GM21529 (cell line): ENCODE measurements around the gene ROBO1.

Source experiments
- ATAC-seq: cut with Tn5 transposase; IDR thresholded peaks from one replicate; pipeline ENCODE4 v1.9.1; 2021; ENCODE audit not compliant: unreplicated experiment

The ROBO1 gene

DNA sequence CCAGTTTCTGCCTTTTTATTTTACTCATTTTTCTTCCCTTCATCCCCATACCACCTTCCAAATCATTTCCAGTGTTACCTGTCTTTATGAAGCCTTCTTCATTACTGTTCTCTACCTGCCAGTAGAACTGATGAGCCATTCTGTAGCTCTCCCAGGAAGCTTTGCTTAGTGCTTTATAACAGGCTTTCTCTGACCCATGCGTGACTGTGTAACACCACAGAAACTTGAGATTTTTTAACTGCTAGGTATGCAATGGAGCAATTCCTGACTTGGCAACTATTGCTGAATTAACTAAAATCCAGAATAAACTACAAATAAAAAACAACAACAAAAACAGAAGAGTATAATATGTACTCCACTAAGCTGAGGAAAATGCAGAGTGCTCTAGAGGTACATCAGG is 289.2 kb downstream of the ROBO1 start:
- ATAC-seq = no peak

GRCh38 chr3:79477242-79477641 is 290.6 kb downstream of the ROBO1 start:
- ATAC-seq = no peak

GRCh38 chr3:79473993-79474392 is 293.8 kb downstream of the ROBO1 start:
- no peak for ATAC-seq

DNA sequence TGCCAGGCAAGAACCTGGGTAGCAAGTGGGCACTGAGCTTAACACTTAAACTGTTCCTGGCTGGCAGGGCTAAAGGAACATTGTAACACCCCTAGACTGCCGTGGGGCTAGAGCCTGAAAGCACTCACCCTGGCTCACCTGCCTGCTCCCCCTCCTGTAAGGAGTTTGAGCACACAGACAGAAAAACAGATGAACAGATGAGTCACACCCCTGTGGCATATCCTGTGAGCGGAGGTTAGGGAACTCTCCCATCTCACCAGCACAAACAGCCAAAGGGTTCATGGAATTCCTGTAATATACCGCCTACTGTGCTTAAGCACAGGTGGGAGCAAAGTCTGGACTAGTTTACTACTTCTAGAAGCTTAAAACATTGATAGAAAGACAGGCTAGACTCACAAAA is 300.1 kb downstream of the ROBO1 start:
- ATAC-seq = no peak

DNA sequence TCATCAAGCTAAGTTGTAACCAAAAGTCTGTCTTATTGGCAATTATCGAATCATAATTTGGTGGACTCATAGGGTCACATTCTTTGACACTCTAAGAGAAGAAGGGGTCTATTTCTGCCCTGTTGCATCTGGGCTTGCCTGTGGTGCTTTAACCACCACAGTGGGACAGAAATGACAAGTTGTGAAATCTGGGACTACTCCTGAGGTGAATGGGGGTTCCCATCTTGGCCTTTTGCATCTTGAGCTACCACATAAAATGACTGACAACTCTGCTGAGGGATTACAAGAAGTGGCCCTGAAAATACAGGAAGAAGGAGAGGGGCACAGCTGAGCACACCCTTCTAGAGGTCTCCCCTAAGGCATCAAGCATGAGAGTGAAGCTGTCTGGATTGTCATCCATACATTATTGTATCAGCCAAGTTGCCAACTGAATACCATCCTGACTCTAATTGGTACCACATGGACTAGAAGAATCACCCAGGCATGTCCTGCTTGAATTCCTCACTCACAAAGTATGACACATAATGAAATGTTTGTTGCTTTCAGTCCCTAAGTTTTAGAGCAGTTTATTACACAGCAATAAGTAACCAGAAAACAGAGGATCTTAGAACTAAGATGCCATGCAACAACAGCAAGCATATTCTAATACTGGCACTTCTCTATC is 306.5 kb downstream of the ROBO1 start:
- ATAC-seq = no peak

GRCh38 chr3:79453600-79453999 is 314.2 kb downstream of the ROBO1 start:
- ATAC-seq = no peak

- no peak for ATAC-seq
Measured at GRCh38 chr3:79436387-79436786, 331.4 kb downstream of the ROBO1 start.

- no peak for ATAC-seq
Measured at GRCh38 chr3:79427081-79427480, 340.7 kb downstream of the ROBO1 start.

DNA sequence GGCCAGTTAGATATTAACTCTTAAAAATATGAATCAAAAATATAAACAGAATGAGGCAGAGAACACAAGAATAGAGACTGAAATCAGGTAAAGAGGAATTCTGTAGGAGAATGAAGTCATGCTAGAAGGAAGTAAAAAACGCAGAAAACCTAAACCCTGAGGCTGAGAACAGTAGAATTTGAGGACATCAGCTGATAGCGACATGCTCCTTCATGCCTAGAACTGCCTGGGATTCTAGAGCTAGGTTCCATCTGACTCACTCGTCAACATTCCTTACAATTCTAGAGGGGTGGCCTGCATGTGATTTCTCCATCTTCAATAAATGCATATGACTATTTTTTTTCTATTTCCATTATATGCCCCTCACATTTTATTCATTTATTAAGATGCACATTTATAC is 343.0 kb downstream of the ROBO1 start:
- ATAC-seq = no peak

DNA sequence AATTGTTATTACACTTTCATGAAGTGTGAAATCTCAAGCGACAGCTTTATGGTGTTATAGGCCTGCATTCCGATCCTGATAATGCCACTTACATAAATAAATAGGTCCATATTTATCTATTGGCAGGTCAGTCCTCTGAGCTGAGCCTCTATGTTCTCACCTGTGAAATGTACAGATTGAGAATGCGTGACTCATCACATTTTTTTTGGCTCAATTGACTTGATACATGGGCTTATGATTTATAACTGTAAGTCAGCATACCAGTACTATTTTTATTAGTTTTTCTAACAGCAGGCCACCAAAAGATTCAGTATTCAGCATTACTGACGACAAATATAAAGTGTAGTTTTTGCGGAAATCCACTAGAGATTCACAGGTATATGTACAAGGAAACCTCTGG is 344.4 kb downstream of the ROBO1 start:
- no peak for ATAC-seq

- ATAC-seq = no peak
Measured at GRCh38 chr3:79421273-79421672, 346.5 kb downstream of the ROBO1 start.

DNA sequence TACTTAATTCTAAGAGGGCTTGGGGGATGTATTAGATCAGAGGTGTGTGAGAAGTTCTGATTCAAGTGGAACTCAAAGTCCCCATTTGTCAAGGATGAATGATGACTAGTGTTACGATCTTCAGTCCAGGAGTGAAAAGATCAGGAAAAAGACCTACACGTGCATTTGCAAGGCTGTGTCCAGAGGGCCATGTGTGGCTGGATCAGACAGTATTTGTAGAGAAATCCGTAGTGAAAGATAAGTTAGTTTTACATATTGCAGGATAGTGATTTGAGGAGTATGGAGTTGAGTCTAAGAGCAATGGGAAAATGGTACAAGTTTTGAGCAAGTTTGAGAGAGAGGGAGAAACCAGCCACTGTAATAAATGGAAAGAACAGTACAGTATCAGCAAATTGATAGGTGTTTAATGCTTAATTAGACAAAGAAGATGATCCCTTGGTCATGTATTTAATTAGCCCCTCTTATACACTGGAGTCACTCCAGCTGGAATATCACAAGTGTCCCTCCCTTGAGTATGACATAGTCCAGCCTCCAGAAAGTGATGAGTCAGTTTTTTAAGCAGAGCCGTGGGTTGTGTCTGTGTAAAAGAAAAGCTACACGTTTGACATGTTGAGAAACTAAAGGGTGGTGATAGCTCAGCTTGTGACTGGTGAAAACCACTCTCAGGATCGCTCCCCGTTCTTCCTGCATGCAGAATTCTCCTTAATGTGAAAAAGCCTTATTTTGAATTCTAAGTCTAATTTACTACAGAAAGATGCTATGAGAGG is 348.8 kb downstream of the ROBO1 start:
- no peak for ATAC-seq

- ATAC-seq = no peak
Measured at GRCh38 chr3:79415356-79415755, 352.4 kb downstream of the ROBO1 start.

DNA sequence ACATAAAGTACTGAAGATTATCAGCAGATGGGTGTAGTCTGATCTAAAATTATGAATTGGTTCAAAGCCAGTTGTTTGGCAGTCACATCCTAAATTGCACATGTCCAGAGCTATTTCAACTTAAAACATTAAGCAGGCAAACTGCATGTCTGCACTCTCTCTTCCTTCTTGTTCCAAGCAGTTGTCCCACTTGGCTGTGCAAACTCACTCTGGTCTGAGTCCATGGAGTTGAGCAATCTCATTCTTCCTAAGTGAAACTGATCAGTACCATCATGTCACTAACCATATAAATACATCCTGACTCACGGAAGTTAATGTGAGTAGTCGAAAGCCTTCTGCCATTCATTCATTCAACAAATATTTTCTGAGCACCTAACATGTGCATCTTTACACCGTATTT is 353.0 kb downstream of the ROBO1 start:
- ATAC-seq = no peak

GRCh38 chr3:79414035-79414434 is 353.8 kb downstream of the ROBO1 start:
- ATAC-seq = no peak

GRCh38 chr3:79412537-79412936 is 355.3 kb downstream of the ROBO1 start:
- ATAC-seq = no peak

DNA sequence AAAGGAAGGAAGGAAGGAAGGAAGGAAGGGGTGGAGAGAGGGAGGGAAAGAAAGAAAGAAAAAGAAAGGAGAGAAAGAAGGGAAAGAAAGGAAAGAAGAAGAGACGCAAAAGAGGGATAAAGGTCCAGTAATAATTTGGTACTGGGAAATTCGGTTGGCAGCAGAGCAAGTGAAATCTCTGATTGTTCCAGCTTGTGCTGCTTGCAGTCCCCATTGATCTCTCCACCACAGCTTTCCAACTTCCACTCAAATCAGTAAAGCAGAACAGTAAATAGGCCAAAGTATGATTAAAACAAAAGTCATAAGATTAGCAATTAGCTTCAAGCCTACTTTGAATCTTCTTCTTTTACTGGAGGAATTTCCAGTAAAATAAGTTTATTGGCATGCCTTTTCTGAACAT is 357.2 kb downstream of the ROBO1 start:
- no peak for ATAC-seq

DNA sequence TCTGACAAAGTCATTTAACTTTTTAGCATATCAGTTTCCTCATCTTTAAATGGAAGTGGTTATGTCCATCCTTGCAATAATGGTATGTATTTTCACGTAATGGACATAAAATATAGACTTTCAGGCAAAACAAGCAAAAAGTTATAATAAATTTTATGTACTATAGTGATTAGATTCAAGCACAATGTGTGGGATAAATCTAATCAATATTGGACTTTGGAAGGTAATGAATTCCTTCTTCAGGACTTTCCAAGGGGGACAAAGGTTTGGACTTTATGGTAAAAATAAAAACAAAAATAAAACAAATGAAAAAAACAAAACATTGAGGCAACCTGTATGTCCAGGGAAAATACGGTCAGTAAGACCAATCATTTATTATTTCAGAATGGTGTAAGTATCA is 357.7 kb downstream of the ROBO1 start:
- ATAC-seq = no peak

- ATAC-seq = no peak
Measured at GRCh38 chr3:79406175-79406574, 361.6 kb downstream of the ROBO1 start.

DNA sequence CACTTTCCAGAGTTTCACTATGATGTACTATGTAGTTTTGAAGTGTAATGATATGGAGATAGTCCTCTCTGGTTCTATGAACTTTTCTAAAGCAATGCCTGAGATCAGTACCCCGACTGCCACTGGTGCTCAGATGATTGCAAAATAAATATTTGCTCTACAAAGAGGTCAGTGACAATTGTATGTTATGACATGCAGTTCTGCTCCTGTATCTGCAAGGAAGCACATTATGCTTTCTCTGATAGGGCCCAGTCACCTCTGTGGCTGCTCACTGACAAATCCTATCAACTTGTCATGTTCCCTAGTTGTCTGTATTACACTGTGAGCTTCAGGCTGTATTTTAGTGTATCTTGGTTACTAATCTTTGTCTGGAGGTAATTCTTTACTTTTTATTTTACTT is 362.6 kb downstream of the ROBO1 start:
- ATAC-seq = no peak

DNA sequence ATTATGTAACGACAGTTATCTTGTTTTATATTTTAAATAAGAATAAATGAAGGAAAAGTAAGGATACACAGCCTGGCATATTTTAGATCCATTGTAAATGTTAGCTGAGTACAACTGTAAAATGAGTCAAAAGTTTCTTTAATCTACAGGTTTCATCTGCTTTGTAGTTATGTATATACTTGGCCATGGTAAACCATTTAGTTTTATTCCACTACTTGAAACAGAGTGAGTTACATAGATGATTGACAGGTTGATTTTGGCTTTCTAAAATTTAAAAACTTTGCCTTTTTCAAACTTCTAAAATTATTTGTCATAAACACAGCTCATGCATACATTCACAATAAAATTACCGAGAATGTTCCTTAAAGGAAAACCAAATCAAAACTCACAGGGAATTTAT is 371.2 kb downstream of the ROBO1 start:
- no peak for ATAC-seq

DNA sequence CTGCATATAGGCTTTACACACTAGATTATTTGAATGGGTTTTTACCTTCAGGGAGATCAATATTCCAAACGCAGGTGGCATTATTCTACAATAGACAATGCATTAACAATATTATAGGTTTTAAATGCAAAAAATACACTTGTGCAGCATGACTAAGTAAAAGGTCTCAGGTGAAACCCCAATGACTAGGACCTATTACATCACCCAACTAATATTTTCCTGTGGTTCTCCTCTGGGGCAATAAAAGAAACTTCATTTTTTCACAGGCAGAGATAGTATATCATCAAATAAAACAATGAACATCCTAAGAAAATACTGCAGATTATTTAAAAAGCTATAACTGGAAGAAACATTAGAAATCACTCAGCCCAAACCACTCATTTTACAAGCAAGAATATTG is 375.3 kb downstream of the ROBO1 start:
- no peak for ATAC-seq

- no peak for ATAC-seq
Measured at GRCh38 chr3:79390352-79390751, 377.4 kb downstream of the ROBO1 start.
